CD14-positive monocyte (primary cell): ENCODE data around the gene KIF27. TPM values are rescaled to one million over a fixed set of nuclear protein-coding genes. Genes with fewer than 3 reads are reported as not detected.
A peak's percentile ranks its signal among the peaks of the same experiment; 100 is the strongest.
"Not testable (repeated sequence)": the region's sequence is repeated elsewhere in the genome, so short reads cannot be mapped to it uniquely, and the experiment has no call there.

Source experiments
- DNase-seq, 3 donors: peaks; one replicate each; pipeline ENCODE4 v3.0.0-alpha.2; 2011 to 2022
- H2AFZ ChIP-seq: 2 replicates; pipeline ENCODE4 v1.6.0; 2012; ENCODE audit warnings: mild to moderate bottlenecking, low read depth, low read length, inconsistent platforms; ENCODE audit not compliant: insufficient read depth, poor library complexity, severe bottlenecking
- H3K27ac ChIP-seq, 2 donors: 1 replicate in 1 of 2; 2 replicates in 1 of 2; pipeline ENCODE4 v1.5.1; 2012 to 2013; ENCODE audit warnings: low read length in 2 of 2, control low read depth in 1 of 2, inconsistent platforms in 1 of 2, low read depth in 1 of 2, mild to moderate bottlenecking in 1 of 2
- H3K27me3 ChIP-seq, 2 donors: one replicate each; pipeline versions ENCODE4 v1.6.0 to v1.6.1; 2011 to 2013; ENCODE audit warnings: low read length in 2 of 2; ENCODE audit not compliant: control insufficient read depth in 2 of 2, insufficient read depth in 2 of 2
- H3K36me3 ChIP-seq, 2 donors: replicated peaks in 1 of 2; 1 replicate in 1 of 2; 2 replicates in 1 of 2; pipeline versions ENCODE4 v1.5.1 to v1.6.1; 2012 to 2013; ENCODE audit warnings: low read length in 2 of 2, control low read depth in 1 of 2, inconsistent platforms in 1 of 2, mild to moderate bottlenecking in 1 of 2; ENCODE audit not compliant: insufficient read depth in 2 of 2, control insufficient read depth in 1 of 2
- H3K4me1 ChIP-seq, 2 donors: 1 replicate in 1 of 2; 2 replicates in 1 of 2; pipeline versions ENCODE4 v1.5.1 to v1.6.1; 2012 to 2013; ENCODE audit warnings: low read length in 2 of 2, control low read depth in 1 of 2, inconsistent platforms in 1 of 2, mild to moderate bottlenecking in 1 of 2, moderate library complexity in 1 of 2; ENCODE audit not compliant: insufficient read depth in 2 of 2, control insufficient read depth in 1 of 2
- H3K4me2 ChIP-seq: replicated peaks from 2 replicates; pipeline ENCODE3; 2012; ENCODE audit warnings: low read length, moderate library complexity, mild to moderate bottlenecking; ENCODE audit not compliant: poor library complexity, severe bottlenecking; ENCODE audit errors: extremely low read depth
- H3K4me3 ChIP-seq, 3 experiments: fragments of 200-600 bp in 1 of 3; sonication (generic) in 1 of 3; replicated peaks in 1 of 3; 1 replicate in 2 of 3; 2 replicates in 1 of 3; pipeline ENCODE4 v1.5.1; 2011 to 2013; ENCODE audit warnings: low read length in 3 of 3, mild to moderate bottlenecking in 3 of 3, control low read depth in 2 of 3, low read depth in 2 of 3, inconsistent platforms in 1 of 3, moderate library complexity in 1 of 3
- H3K79me2 ChIP-seq: 2 replicates; pipeline ENCODE4 v1.6.0; 2012; ENCODE audit warnings: mild to moderate bottlenecking, control low read depth, inconsistent platforms, low read length, moderate library complexity; ENCODE audit not compliant: insufficient read depth
- H3K9ac ChIP-seq: 2 replicates; pipeline ENCODE4 v1.6.0; 2017; ENCODE audit warnings: low read length, mild to moderate bottlenecking; ENCODE audit not compliant: insufficient read depth, poor library complexity, severe bottlenecking
- H3K9me3 ChIP-seq, 2 donors: replicated peaks in 1 of 2; 1 replicate in 1 of 2; 2 replicates in 1 of 2; pipeline versions ENCODE4 v1.5.1 to v1.6.1; 2012 to 2013; ENCODE audit warnings: low read length in 2 of 2, control low read depth in 1 of 2; ENCODE audit not compliant: control insufficient read depth in 1 of 2, insufficient read depth in 1 of 2
- H4K20me1 ChIP-seq: 2 replicates; pipeline ENCODE4 v1.6.0; 2012; ENCODE audit warnings: mild to moderate bottlenecking, low read length, control low read depth, moderate library complexity; ENCODE audit not compliant: insufficient read depth
- H3K27ac Mint-ChIP-seq, 7 donors: one replicate each; pipeline ENCODE4 v1.8.0; 2020; ENCODE audit warnings: mild to moderate bottlenecking in 7 of 7, mixed read lengths in 7 of 7, moderate library complexity in 6 of 7, inconsistent platforms in 2 of 7
- H3K27me3 Mint-ChIP-seq, 3 donors: one replicate each; pipeline ENCODE4 v1.8.0; 2021 to 2022; ENCODE audit warnings: low read depth in 3 of 3, mild to moderate bottlenecking in 3 of 3, mixed read lengths in 3 of 3, moderate library complexity in 3 of 3, inconsistent platforms in 1 of 3
- H3K36me3 Mint-ChIP-seq, 2 donors: one replicate each; pipeline ENCODE4 v1.8.0; 2020; ENCODE audit warnings: mixed read lengths in 2 of 2, inconsistent platforms in 1 of 2, mild to moderate bottlenecking in 1 of 2
- H3K4me1 Mint-ChIP-seq: one replicate; pipeline ENCODE4 v1.8.0; 2020; ENCODE audit warnings: mild to moderate bottlenecking, mixed read lengths
- H3K4me3 Mint-ChIP-seq, 2 donors: one replicate each; pipeline ENCODE4 v1.8.0; 2020; ENCODE audit warnings: mild to moderate bottlenecking in 2 of 2, mixed read lengths in 2 of 2, moderate library complexity in 1 of 2
- H3K9me3 Mint-ChIP-seq, 7 donors: one replicate each; pipeline ENCODE4 v1.8.0; 2020 to 2022; ENCODE audit warnings: mixed read lengths in 7 of 7, mild to moderate bottlenecking in 6 of 7, moderate library complexity in 6 of 7, inconsistent platforms in 2 of 7
- CTCF ChIP-seq: fragments of 200-600 bp; IDR thresholded peaks from one replicate; pipeline ENCODE4 v1.8.0; 2022; ENCODE audit warnings: antibody characterized with exemption, mild to moderate bottlenecking
- WGBS: methylation state at CpG from one replicate; pipeline ENCODE4 v1.1.5; 2013; ENCODE audit warnings: missing lambda C conversion rate; ENCODE audit not compliant: insufficient coverage; 5-methylcytosine and 5-hydroxymethylcytosine counted together
- intact Hi-C, 2 donors: fragments of 100-400 bp; cut with micrococcal nuclease; formaldehyde crosslinking; loops; one replicate each; pipeline versions ENCODE4 v1.15.0 to v1.15.1; 2023
- polyA plus RNA-seq, 3 donors: library from polyadenylated mRNA; depleted of rRNA in 1 of 3; unstranded in 2 of 3; stranded (reverse) in 1 of 3; fragments of 300-500 nt in 2 of 3; fragments of >200 nt in 1 of 3; fragmentation: Illumina TruSeq in 2 of 3; gene quantifications; 1 replicate in 2 of 3; 2 replicates in 1 of 3; pipeline ENCODE4 v1.2.3, GENCODE V29; 2012 to 2021

KIF27 gene
- polyA plus RNA-seq, 3 donors, result 0.58 to 1.3 (median 1.1) TPM

- not testable (repeated sequence) for H3K79me2 ChIP-seq, H3K9me3 Mint-ChIP-seq, H3K27me3 Mint-ChIP-seq, H3K4me1 Mint-ChIP-seq, H3K36me3 ChIP-seq, H3K27ac ChIP-seq, H3K27me3 ChIP-seq, H4K20me1 ChIP-seq, H3K9me3 ChIP-seq, H3K36me3 Mint-ChIP-seq
- Mint-ChIP-seq H3K27ac (peak within 1 kb of the TSS; percentile 54 to 91 (median 75)), H3K4me3 (peak within 1 kb of the TSS; percentile 82 to 85)
- peak; percentile 48 to 56 (median 49) for DNase-seq
- Histone ChIP-seq H3K4me2 (peak within 1 kb of the TSS; percentile 57), H3K4me1 (peaks cover 6 to 14% of the 10 kb centered on the region in 2 donors), H2AFZ (peak within 1 kb of the TSS; percentile 81), H3K9ac (peak within 1 kb of the TSS; percentile 67), H3K4me3 (peak within 1 kb of the TSS; percentile 51 to 76 (median 56))
- TF ChIP-seq CTCF, result peak; percentile 16
- WGBS, result under 1% methylated on average over 45 of the region's 103 CpGs
- intact Hi-C loops, result loop anchor here in 1 of 2 donors (10.0 kb wide), 1 partner anchor 107 kb away; the partner anchor contains the start of gene KIF27
Measured at GRCh38 chr9:83817356-83818278, 103.6 kb downstream of the KIF27 start, which contains the start of gene GKAP1. Gene GKAP1 (minus strand): TSS chr9:83817769. CDS start chr9:83806517, 11,252 bp downstream.

- WGBS, result under 1% methylated on average over 35 of the region's 38 CpGs
- not testable (repeated sequence) for H3K27ac Mint-ChIP-seq, H3K9me3 ChIP-seq, H4K20me1 ChIP-seq, H3K9me3 Mint-ChIP-seq, DNase-seq, H3K27ac ChIP-seq, H3K27me3 ChIP-seq, H3K36me3 Mint-ChIP-seq, H3K36me3 ChIP-seq, H3K79me2 ChIP-seq, H3K4me1 Mint-ChIP-seq, H3K27me3 Mint-ChIP-seq
- Histone ChIP-seq H3K9ac (peak overlapping the region; percentile 67), H2AFZ (peak overlapping the region; percentile 74), H3K4me3 (peak overlapping the region; percentile 47 to 76 (median 56)), H3K4me1 (peaks cover 6 to 14% of the 10 kb centered on the region in 2 donors), H3K4me2 (peak overlapping the region; percentile 57)
- intact Hi-C loops, result loop anchor here in 1 of 2 donors (10.0 kb wide), 1 partner anchor 108 kb away; the partner anchor contains the start of gene KIF27
- H3K4me3 Mint-ChIP-seq, result peak overlapping the region; percentile 80 to 85
Measured at GRCh38 chr9:83817011-83817355, 104.2 kb downstream of the KIF27 start.

DNA sequence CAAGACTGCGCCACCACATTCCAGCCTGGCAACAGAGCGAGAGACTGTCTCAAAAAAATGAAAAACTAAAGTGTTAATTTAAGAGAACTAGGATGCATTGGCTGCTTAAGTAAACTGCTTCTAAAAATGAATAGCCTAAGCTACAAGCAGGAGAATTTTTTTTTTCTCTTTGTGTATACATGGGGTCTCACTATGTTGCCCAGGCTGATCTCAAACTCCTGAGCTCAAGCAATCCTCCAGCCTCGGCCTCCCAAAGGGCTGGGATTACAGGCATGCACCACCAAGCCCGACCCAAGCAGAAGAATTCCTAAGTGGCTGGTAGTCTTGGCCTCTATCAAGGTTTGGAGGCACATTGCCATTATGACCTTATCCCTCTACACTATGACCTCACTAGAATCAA is 106.1 kb downstream of the KIF27 start:
- H3K9me3 Mint-ChIP-seq, H3K4me3 ChIP-seq, DNase-seq, H3K27me3 ChIP-seq, H4K20me1 ChIP-seq, H3K4me3 Mint-ChIP-seq, H3K27ac Mint-ChIP-seq, H3K79me2 ChIP-seq, H2AFZ ChIP-seq, H3K27me3 Mint-ChIP-seq, H3K4me2 ChIP-seq, H3K36me3 Mint-ChIP-seq, H3K9ac ChIP-seq, H3K27ac ChIP-seq, H3K36me3 ChIP-seq, H3K9me3 ChIP-seq, H3K4me1 Mint-ChIP-seq: not testable (repeated sequence)
- H3K4me1 ChIP-seq, result peaks cover 6 to 14% of the 10 kb centered on the region in 2 donors
- intact Hi-C loops, result loop anchor here in 1 of 2 donors (10.0 kb wide), 1 partner anchor 110 kb away; the partner anchor contains the start of gene KIF27
- WGBS, result 100% methylated on average over 2 of the region's 4 CpGs

- H3K36me3 Mint-ChIP-seq, H3K27me3 Mint-ChIP-seq, H4K20me1 ChIP-seq, DNase-seq, H3K36me3 ChIP-seq, H2AFZ ChIP-seq, H3K27me3 ChIP-seq, H3K4me1 Mint-ChIP-seq, H3K4me2 ChIP-seq, H3K4me1 ChIP-seq, intact Hi-C loops, H3K79me2 ChIP-seq, H3K4me3 ChIP-seq, H3K27ac ChIP-seq, H3K9me3 ChIP-seq, H3K9ac ChIP-seq, H3K4me3 Mint-ChIP-seq, H3K27ac Mint-ChIP-seq, H3K9me3 Mint-ChIP-seq: not testable (repeated sequence)
- no CpG with 5 or more reads among the region's 1 CpG for WGBS
Measured at GRCh38 chr9:83809213-83809612, 112.0 kb downstream of the KIF27 start.
